Measurements from ENCODE around the gene ABI1.
A peak's percentile ranks its signal among the peaks of the same experiment; 100 is the strongest.

Gene ABI1

DNA sequence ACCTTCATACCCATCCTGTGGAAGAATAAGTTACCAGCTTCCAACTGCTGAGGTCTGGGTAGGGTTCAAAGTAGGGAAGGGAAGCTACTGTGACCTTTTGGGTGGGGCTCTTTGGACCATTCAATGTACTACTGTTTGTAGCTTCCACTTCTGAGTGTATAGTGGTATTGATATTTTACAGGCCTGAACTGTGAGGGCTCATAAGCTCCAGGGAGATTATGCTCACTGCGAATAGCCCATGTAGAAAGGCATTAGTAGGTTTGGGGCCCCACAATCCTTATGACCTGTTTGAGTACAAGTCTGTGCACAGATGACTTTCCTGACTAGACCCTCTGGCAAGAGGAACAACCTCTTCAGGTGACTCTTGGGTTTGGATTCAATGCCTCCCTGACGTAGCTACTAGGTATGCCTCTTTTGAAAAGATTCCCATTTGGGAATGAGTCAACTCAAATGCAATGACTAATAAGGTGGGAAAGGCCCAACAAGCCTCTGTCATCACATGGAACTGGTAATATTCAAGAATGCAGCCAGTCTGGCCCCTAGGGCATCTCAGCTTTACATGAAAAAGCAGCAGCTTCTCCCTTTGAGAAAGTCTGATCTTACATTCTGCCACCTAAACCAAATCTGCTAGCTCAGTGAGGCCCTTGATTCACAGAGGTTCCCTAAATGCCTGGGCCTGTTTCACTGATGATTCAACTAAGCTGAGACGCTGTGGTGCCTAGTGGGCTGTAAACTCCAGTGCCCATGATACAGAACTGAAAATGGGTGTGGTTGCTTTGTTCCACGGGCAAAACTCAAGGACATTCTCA, 79.8 kb downstream of the ABI1 start:
- Histone ChIP-seq H3K27me3 (ENCODE audit: insufficient read depth, poor library complexity, severe bottlenecking) (no peaks in the 10 kb centered on the region), H3K27ac (replicated peaks) (no peak overlapping the region), H3K4me3 (replicated peaks; ENCODE audit: insufficient read depth, low read length) (no peak overlapping the region)
- DNase-seq (ENCODE audit: low read depth in 1 of 2, low spot score in 1 of 2): no peak
- TF ChIP-seq GABPA (IDR thresholded peaks at IDR 0.05; ENCODE audit: low read depth): no peak
- TF ChIP-seq CTCF (IDR thresholded peaks at IDR 0.05; ENCODE audit: insufficient read depth, low read length): no peak
- no peak for TF ChIP-seq REST (IDR thresholded peaks at IDR 0.05; ENCODE audit: insufficient replicate concordance, low read depth)
- TF ChIP-seq POLR2AphosphoS5 (IDR thresholded peaks at IDR 0.05; ENCODE audit: low read depth): no peak
- TF ChIP-seq SPI1 (IDR thresholded peaks at IDR 0.05; ENCODE audit: borderline replicate concordance, low read depth): no peak

GRCh38 chr10:26780106-26780792, 80.5 kb downstream of the ABI1 start:
- no peak for TF ChIP-seq REST (IDR thresholded peaks at IDR 0.05; ENCODE audit: insufficient replicate concordance, low read depth)
- no peak for TF ChIP-seq POLR2AphosphoS5 (IDR thresholded peaks at IDR 0.05; ENCODE audit: low read depth)
- no peak for TF ChIP-seq SPI1 (IDR thresholded peaks at IDR 0.05; ENCODE audit: borderline replicate concordance, low read depth)
- no peak for TF ChIP-seq CTCF (IDR thresholded peaks at IDR 0.05; ENCODE audit: insufficient read depth, low read length)
- TF ChIP-seq GABPA (IDR thresholded peaks at IDR 0.05; ENCODE audit: low read depth): no peak
- Histone ChIP-seq H3K27ac (replicated peaks) (no peak overlapping the region), H3K27me3 (ENCODE audit: insufficient read depth, poor library complexity, severe bottlenecking) (no peaks in the 10 kb centered on the region), H3K4me3 (replicated peaks; ENCODE audit: insufficient read depth, low read length) (no peak overlapping the region)
- no peak for DNase-seq (ENCODE audit: low read depth in 1 of 2, low spot score in 1 of 2)

- no peaks in the 10 kb centered on the region for H3K27me3 ChIP-seq (ENCODE audit: insufficient read depth, poor library complexity, severe bottlenecking)
- no peak overlapping the region for H3K4me3 ChIP-seq (replicated peaks; ENCODE audit: insufficient read depth, low read length)
- H3K27ac ChIP-seq (replicated peaks): no peak overlapping the region
- DNase-seq (ENCODE audit: low read depth in 1 of 2, low spot score in 1 of 2): peak in 1 of 2 experiments; percentile 22
- TF ChIP-seq GABPA (IDR thresholded peaks at IDR 0.05; ENCODE audit: low read depth): no peak
- no peak; the same call in 1 of the 2 replicates for TF ChIP-seq SPI1 (IDR thresholded peaks at IDR 0.05; ENCODE audit: borderline replicate concordance, low read depth)
- TF ChIP-seq POLR2AphosphoS5 (IDR thresholded peaks at IDR 0.05; ENCODE audit: low read depth): no peak
- TF ChIP-seq CTCF (IDR thresholded peaks at IDR 0.05; ENCODE audit: insufficient read depth, low read length): no peak
- TF ChIP-seq REST (IDR thresholded peaks at IDR 0.05; ENCODE audit: insufficient replicate concordance, low read depth): no peak
Observed at GRCh38 chr10:26779176-26779860, 81.4 kb downstream of the ABI1 start.

Data from HL-60 (cell line).